Putamen (tissue), 1 donor: ENCODE results near the gene WFDC1.
A peak's percentile ranks its signal among the peaks of the same experiment; 100 is the strongest.
"Not testable (repeated sequence)": the region's sequence is repeated elsewhere in the genome, so short reads cannot be mapped to it uniquely, and the experiment has no call there.

Experiments
- DNase-seq: peaks from one replicate; pipeline ENCODE4 v3.0.0-alpha.2; 2016; ENCODE audit warnings: low spot score

WFDC1 gene

GRCh38 chr16:84327926-84328505 lies 33.3 kb downstream of the WFDC1 start:
- no peak for DNase-seq

- no peak for DNase-seq
Observed at GRCh38 chr16:84329016-84329415, 34.3 kb downstream of the WFDC1 start.

GRCh38 chr16:84329843-84330684 lies 35.4 kb downstream of the WFDC1 start:
- DNase-seq = no peak

GRCh38 chr16:84330685-84331050 lies 36.0 kb downstream of the WFDC1 start:
- DNase-seq = no peak

- DNase-seq = no peak
Observed at GRCh38 chr16:84331998-84332780, 37.5 kb downstream of the WFDC1 start.

- DNase-seq = peak; percentile 14
Observed at GRCh38 chr16:84332975-84333684, 38.5 kb downstream of the WFDC1 start.

- no peak for DNase-seq
Observed at GRCh38 chr16:84334058-84334457, 39.4 kb downstream of the WFDC1 start.

GRCh38 chr16:84334482-84334881 lies 39.8 kb downstream of the WFDC1 start:
- no peak for DNase-seq

GRCh38 chr16:84337236-84337635 lies 42.6 kb downstream of the WFDC1 start:
- DNase-seq = not testable (repeated sequence)

- DNase-seq = no peak
Observed at GRCh38 chr16:84339311-84339710, 44.6 kb downstream of the WFDC1 start.

- DNase-seq = no peak
Observed at GRCh38 chr16:84339766-84340165, 45.1 kb downstream of the WFDC1 start.

GRCh38 chr16:84340325-84341040 lies 45.8 kb downstream of the WFDC1 start:
- no peak for DNase-seq

GRCh38 chr16:84341528-84342295 lies 47.0 kb downstream of the WFDC1 start:
- DNase-seq = no peak

- not testable (repeated sequence) for DNase-seq
Observed at GRCh38 chr16:84343800-84344199, 49.1 kb downstream of the WFDC1 start.

- DNase-seq = no peak
Observed at GRCh38 chr16:84344781-84345180, 50.1 kb downstream of the WFDC1 start.

- DNase-seq = no peak
Observed at GRCh38 chr16:84347161-84347560, 52.5 kb downstream of the WFDC1 start.

GRCh38 chr16:84348386-84348888 lies 53.8 kb downstream of the WFDC1 start:
- no peak for DNase-seq

- no peak for DNase-seq
Observed at GRCh38 chr16:84349862-84350684, 55.4 kb downstream of the WFDC1 start.

- no peak for DNase-seq
Observed at GRCh38 chr16:84350685-84351400, 56.2 kb downstream of the WFDC1 start.
